Stimulated activated CD8-positive, alpha-beta memory T cell treated with anti-CD3 and anti-CD28 coated beads, Interleukin-4, amount 100 ng/mL, for 4 hours (primary cell): Measurements from ENCODE around the gene MMP7.
"Not testable (repeated sequence)": the region's sequence is repeated elsewhere in the genome, so short reads cannot be mapped to it uniquely, and the experiment has no call there.

ENCODE experiments used
- DNase-seq, 2 donors: peaks; one replicate each; pipeline ENCODE4 v3.0.0-alpha.2; 2020; ENCODE audit warnings: low read depth in 2 of 2, low spot score in 1 of 2

Gene MMP7

GRCh38 chr11:102539567-102539966 lies 9.0 kb upstream of the MMP7 start:
- no peak for DNase-seq

- DNase-seq, result no peak
Measured at GRCh38 chr11:102538932-102539331, 8.4 kb upstream of the MMP7 start.

GRCh38 chr11:102534261-102534872 lies 3.8 kb upstream of the MMP7 start:
- DNase-seq, result no peak

GRCh38 chr11:102528618-102529017 lies 1.9 kb downstream of the MMP7 start:
- DNase-seq, result no peak

GRCh38 chr11:102527684-102528083 lies 2.9 kb downstream of the MMP7 start:
- DNase-seq, result no peak

- no peak for DNase-seq
Measured at GRCh38 chr11:102527041-102527440, 3.5 kb downstream of the MMP7 start.

- DNase-seq, result no peak
Measured at GRCh38 chr11:102523887-102524286, 6.7 kb downstream of the MMP7 start.

GRCh38 chr11:102523189-102523570 lies 7.4 kb downstream of the MMP7 start:
- no peak for DNase-seq

- DNase-seq, result no peak
Measured at GRCh38 chr11:102522312-102523188, 8.0 kb downstream of the MMP7 start.

- no peak for DNase-seq
Measured at GRCh38 chr11:102521121-102521520, 9.4 kb downstream of the MMP7 start.

GRCh38 chr11:102520514-102520913 lies 10.0 kb downstream of the MMP7 start:
- DNase-seq, result no peak

GRCh38 chr11:102518296-102519094 lies 12.1 kb downstream of the MMP7 start:
- DNase-seq, result no peak

- DNase-seq, result no peak
Measured at GRCh38 chr11:102517670-102518069, 12.9 kb downstream of the MMP7 start.

- DNase-seq, result no peak
Measured at GRCh38 chr11:102516179-102516578, 14.4 kb downstream of the MMP7 start.

- no peak for DNase-seq
Measured at GRCh38 chr11:102513869-102514268, 16.7 kb downstream of the MMP7 start.

- no peak for DNase-seq
Measured at GRCh38 chr11:102510439-102511135, 20.0 kb downstream of the MMP7 start.

- not testable (repeated sequence) for DNase-seq
Measured at GRCh38 chr11:102502831-102503230, 27.7 kb downstream of the MMP7 start.

GRCh38 chr11:102500829-102501228 lies 29.7 kb downstream of the MMP7 start:
- DNase-seq, result no peak

GRCh38 chr11:102499931-102500330 lies 30.6 kb downstream of the MMP7 start:
- DNase-seq, result no peak

- DNase-seq, result no peak
Measured at GRCh38 chr11:102499151-102499550, 31.4 kb downstream of the MMP7 start.

- DNase-seq, result no peak
Measured at GRCh38 chr11:102497061-102497460, 33.5 kb downstream of the MMP7 start.
